SU-DHL-6 (cell line): ENCODE data around the gene NFATC3.

ENCODE experiments used
- H2AFZ ChIP-seq: fragments of 200-600 bp; sonication (generic); 2 replicates; pipeline ENCODE4 v1.6.1; 2014; ENCODE audit warnings: low read depth, mild to moderate bottlenecking, moderate library complexity, mixed read lengths, antibody characterized with exemption, low read length; ENCODE audit not compliant: severe bottlenecking
- H3F3A ChIP-seq: fragments of 200-600 bp; shearing (Covaris generic); 2 replicates; pipeline ENCODE4 v1.6.0; 2016; ENCODE audit warnings: antibody characterized with exemption, mild to moderate bottlenecking; ENCODE audit not compliant: insufficient read depth
- H3K27ac ChIP-seq: fragments of 200-600 bp; sonication (generic); 2 replicates; pipeline ENCODE4 v1.5.1; 2016; ENCODE audit warnings: low read depth, mild to moderate bottlenecking, low read length, moderate library complexity, mixed read lengths
- H3K27me3 ChIP-seq: fragments of 200-600 bp; sonication (generic), shearing (Covaris generic); 2 replicates; pipeline ENCODE4 v1.6.0; 2014; ENCODE audit warnings: mild to moderate bottlenecking, low read length
- H3K36me3 ChIP-seq: fragments of 200-600 bp; sonication (generic); 2 replicates; pipeline ENCODE4 v1.6.1; 2014; ENCODE audit warnings: mild to moderate bottlenecking, low read length, mixed read lengths
- H3K4me2 ChIP-seq: fragments of 300-600, 200-600 bp; shearing (Covaris generic), sonication (generic); 2 replicates; pipeline ENCODE4 v1.6.0; 2014; ENCODE audit warnings: low read length, low read depth, mild to moderate bottlenecking; ENCODE audit not compliant: poor library complexity, severe bottlenecking
- H3K4me3 ChIP-seq: fragments of 200-600 bp; sonication (generic); 2 replicates; pipeline ENCODE4 v1.5.1; 2014; ENCODE audit warnings: antibody characterized with exemption, low read length, mild to moderate bottlenecking, mixed read lengths; ENCODE audit not compliant: insufficient read depth, poor library complexity, severe bottlenecking
- H3K79me2 ChIP-seq: fragments of 200-600 bp; sonication (generic); 2 replicates; pipeline ENCODE4 v1.6.1; 2014; ENCODE audit warnings: mild to moderate bottlenecking, low read length, moderate library complexity; ENCODE audit not compliant: insufficient read depth
- H3K9ac ChIP-seq: fragments of 200-600 bp; sonication (generic); 2 replicates; pipeline ENCODE4 v1.7.0; 2014; ENCODE audit warnings: mild to moderate bottlenecking, low read length
- H3K9me2 ChIP-seq: fragments of 200-600 bp; sonication (generic); replicated peaks from 2 replicates; pipeline ENCODE4 v1.6.1; 2014; ENCODE audit warnings: low read length; ENCODE audit not compliant: insufficient read depth
- H3K9me3 ChIP-seq: fragments of 200-600 bp; sonication (generic); 2 replicates; pipeline ENCODE4 v1.6.1; 2014; ENCODE audit warnings: low read length, mixed read lengths; ENCODE audit not compliant: insufficient read depth
- H4K20me1 ChIP-seq: fragments of 200-600 bp; sonication (generic); 2 replicates; pipeline ENCODE4 v1.6.1; 2014; ENCODE audit warnings: low read depth, mild to moderate bottlenecking, antibody characterized with exemption, low read length, moderate library complexity, mixed read lengths
- EZH2phosphoT487 ChIP-seq: fragments of 200-600 bp; sonication (generic), shearing (Covaris generic); conservative IDR thresholded peaks from 2 replicates; pipeline ENCODE4 v1.6.1; 2018; ENCODE audit warnings: mild to moderate bottlenecking, antibody characterized with exemption, low read length, moderate library complexity, mixed read lengths
- TF ChIP-seq, protein P1 (sequence below): fragments of 200-600 bp; sonication (generic); IDR thresholded peaks from one replicate; pipeline ENCODE4 v1.5.1; 2017; ENCODE audit warnings: antibody characterized with exemption, mild to moderate bottlenecking, low read length, moderate library complexity; ENCODE audit not compliant: insufficient read depth, poor library complexity, severe bottlenecking

The NFATC3 gene

DNA sequence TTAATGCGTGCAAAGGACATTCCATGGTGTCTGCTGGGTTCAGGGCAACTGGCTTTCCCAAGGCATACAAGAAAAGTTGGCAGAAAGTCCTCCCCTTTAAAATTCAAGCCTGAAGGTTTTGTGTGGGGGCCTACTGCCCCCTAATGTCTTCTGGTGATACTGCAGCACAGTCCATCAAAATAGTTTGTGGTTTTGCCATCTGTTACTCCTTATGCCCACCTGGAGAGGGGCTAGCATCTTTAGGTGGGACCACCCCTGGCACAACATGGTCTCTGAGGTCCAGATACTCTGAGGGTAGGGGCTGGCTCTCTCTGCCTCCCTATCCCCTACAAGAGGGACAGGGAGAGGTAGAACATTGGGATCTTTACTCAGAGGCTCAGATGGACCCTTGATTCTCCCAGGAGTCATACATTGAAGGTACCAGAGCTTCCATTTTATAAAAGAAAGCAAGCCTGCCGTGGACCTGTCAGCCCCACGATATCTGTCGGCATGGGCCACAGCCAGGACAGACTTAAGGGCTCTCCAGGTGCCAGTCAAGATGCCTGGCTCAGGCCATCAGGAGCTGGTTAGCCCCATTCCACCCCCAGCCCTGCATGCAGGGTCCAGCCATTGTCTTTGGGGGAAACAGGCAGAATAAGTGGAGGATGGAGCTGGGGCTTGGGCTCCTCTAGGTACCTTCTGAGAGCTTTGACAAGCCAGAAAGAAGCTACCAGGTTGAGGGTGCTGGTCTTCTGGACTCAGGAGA is 144.4 kb downstream of the NFATC3 start:
- Histone ChIP-seq H3K9me3 (no peaks in the 10 kb centered on the region), H3F3A (peaks cover 8% of the 10 kb centered on the region), H3K4me2 (no peak overlapping the region), H2AFZ (no peak overlapping the region), H3K9ac (no peak overlapping the region), H4K20me1 (no peaks in the 10 kb centered on the region), H3K36me3 (no peaks in the 10 kb centered on the region), H3K27me3 (no peaks in the 10 kb centered on the region), H3K79me2 (no peaks in the 10 kb centered on the region), H3K9me2 (no peaks in the 10 kb centered on the region), H3K4me3 (no peak overlapping the region), H3K27ac (no peak overlapping the region)
- TF ChIP-seq, protein P1, sequence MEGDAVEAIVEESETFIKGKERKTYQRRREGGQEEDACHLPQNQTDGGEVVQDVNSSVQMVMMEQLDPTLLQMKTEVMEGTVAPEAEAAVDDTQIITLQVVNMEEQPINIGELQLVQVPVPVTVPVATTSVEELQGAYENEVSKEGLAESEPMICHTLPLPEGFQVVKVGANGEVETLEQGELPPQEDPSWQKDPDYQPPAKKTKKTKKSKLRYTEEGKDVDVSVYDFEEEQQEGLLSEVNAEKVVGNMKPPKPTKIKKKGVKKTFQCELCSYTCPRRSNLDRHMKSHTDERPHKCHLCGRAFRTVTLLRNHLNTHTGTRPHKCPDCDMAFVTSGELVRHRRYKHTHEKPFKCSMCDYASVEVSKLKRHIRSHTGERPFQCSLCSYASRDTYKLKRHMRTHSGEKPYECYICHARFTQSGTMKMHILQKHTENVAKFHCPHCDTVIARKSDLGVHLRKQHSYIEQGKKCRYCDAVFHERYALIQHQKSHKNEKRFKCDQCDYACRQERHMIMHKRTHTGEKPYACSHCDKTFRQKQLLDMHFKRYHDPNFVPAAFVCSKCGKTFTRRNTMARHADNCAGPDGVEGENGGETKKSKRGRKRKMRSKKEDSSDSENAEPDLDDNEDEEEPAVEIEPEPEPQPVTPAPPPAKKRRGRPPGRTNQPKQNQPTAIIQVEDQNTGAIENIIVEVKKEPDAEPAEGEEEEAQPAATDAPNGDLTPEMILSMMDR = peak; percentile 76
- TF ChIP-seq EZH2phosphoT487 = no peak

DNA sequence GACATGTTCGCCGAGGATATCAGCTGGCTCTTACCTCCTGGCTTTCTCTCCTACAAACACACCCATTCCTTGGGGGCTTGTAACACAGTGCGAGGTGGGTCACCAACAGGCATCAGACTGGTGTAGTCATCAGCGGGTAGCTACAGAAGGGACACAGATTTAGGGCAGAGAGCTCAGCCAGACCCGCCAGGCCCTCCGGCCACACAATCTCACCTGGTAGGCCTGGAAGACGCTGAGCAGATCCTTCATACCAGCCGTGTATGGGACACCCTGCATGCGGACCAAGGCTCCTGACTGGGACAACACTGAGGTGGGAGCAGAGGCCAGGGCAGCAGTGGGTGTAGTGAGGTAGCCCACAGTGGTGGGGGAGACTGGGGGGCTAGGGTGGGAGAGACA is 145.0 kb downstream of the NFATC3 start:
- Histone ChIP-seq H3K9ac (no peak overlapping the region), H3K36me3 (no peaks in the 10 kb centered on the region), H3K9me3 (no peaks in the 10 kb centered on the region), H3K9me2 (no peaks in the 10 kb centered on the region), H3K4me2 (no peak overlapping the region), H3F3A (peaks cover 10% of the 10 kb centered on the region), H3K4me3 (no peak overlapping the region), H4K20me1 (no peaks in the 10 kb centered on the region), H3K27ac (no peak overlapping the region), H3K27me3 (no peaks in the 10 kb centered on the region), H3K79me2 (no peaks in the 10 kb centered on the region), H2AFZ (no peak overlapping the region)
- TF ChIP-seq EZH2phosphoT487 = no peak
- TF ChIP-seq, protein P1 = no peak

DNA sequence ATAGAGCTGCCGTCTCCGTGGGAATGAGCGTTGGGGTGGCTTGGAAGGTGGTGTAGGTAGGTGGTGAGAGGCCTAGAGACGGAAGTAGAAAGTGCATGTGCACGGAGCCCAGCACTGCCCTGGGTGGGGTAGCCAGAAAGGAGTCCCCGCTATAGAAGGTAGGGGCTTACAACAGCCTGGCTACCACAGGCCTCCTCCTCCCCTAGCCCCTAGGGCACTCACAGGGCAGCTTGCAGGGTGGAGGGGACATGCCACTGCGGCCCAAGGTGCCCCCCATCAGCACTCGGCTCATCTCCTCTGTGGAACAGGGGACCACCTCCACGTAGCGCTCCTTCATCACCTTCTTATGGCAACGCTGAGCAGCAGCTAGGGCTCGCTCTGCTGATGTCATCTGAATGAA is 145.8 kb downstream of the NFATC3 start:
- no peaks in the 10 kb centered on the region for H4K20me1 ChIP-seq
- no peaks in the 10 kb centered on the region for H3K27me3 ChIP-seq
- H2AFZ ChIP-seq = no peak overlapping the region
- no peaks in the 10 kb centered on the region for H3K9me2 ChIP-seq
- H3K36me3 ChIP-seq = no peaks in the 10 kb centered on the region
- H3K9ac ChIP-seq = no peak overlapping the region
- no peak overlapping the region for H3K4me3 ChIP-seq
- no peaks in the 10 kb centered on the region for H3K79me2 ChIP-seq
- no peak for TF ChIP-seq EZH2phosphoT487
- TF ChIP-seq, protein P1 = no peak
- H3K4me2 ChIP-seq = no peak overlapping the region
- H3K27ac ChIP-seq = no peak overlapping the region
- H3K9me3 ChIP-seq = no peaks in the 10 kb centered on the region
- peaks cover 10% of the 10 kb centered on the region for H3F3A ChIP-seq
